HG03066 (cell line): ENCODE measurements around the gene GAS2L1.
"Not testable (repeated sequence)": the region's sequence is repeated elsewhere in the genome, so short reads cannot be mapped to it uniquely, and the experiment has no call there.

Experiments
- ATAC-seq: cut with Tn5 transposase; IDR thresholded peaks from one replicate; pipeline ENCODE4 v1.9.1; 2021; ENCODE audit warnings: low read depth; ENCODE audit not compliant: unreplicated experiment

The GAS2L1 gene

GRCh38 chr22:29340566-29340965 lies 34.1 kb downstream of the GAS2L1 start:
- ATAC-seq = no peak

DNA sequence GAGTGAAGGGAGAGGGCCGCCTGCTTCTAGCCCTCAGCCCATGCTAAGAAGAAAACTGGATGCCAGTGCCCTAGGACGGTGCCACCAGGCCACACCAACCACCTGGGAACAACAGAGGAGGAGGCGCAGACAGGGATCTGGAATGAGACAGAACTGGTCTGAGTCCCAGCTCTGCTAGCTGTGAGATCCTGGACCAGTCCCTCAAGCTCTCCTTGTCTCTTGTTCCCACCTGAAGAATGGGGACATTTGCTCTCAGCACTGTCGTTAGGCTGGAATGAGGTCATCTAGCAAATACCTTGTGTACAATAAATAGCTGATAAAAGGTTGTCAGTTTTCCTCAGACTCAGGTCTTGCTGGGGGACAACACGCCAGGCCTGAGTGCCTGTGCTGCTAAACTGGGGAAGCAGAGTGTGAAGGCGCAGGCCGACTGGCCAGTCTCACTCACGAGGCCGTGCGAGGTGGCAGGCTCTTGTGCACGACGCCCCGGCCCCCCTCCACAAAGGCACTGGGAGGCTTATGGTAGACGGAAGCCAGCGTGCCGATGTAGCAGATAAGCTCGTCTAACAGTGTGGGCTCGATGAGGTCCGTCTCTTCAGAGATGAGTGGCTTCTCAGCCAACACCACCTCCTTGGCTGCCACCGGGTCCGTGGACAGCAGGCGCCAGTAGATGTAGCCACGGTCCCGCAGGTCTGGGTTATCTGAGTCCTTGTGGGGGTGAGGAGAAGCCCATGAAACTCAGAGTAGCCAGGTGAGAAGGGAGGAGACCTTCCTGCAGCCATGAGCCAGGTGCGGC lies 34.8 kb downstream of the GAS2L1 start:
- no peak for ATAC-seq

- ATAC-seq = no peak
These were observed 35.3 kb downstream of the GAS2L1 start for GRCh38 chr22:29341849-29342127.

DNA sequence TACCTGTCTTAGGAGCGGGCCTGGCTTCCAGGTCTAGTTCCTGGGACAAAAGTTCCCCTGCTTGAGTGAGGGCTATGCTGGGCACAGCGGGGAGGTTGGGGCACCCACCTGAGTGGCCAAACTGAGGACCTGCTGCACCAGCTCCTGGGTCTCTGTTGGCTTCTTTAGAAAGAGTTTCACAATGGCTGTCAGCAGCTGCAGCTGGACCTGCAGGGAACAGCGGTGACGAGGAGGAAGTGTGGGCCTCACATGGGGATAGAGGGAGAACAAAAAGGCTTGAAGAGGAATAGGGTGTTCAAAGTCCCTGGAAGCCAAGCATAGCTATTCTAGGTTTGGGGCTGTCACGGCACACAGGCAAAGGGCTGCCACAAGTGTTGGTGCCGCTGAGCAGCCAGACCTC lies 35.7 kb downstream of the GAS2L1 start:
- ATAC-seq = no peak

DNA sequence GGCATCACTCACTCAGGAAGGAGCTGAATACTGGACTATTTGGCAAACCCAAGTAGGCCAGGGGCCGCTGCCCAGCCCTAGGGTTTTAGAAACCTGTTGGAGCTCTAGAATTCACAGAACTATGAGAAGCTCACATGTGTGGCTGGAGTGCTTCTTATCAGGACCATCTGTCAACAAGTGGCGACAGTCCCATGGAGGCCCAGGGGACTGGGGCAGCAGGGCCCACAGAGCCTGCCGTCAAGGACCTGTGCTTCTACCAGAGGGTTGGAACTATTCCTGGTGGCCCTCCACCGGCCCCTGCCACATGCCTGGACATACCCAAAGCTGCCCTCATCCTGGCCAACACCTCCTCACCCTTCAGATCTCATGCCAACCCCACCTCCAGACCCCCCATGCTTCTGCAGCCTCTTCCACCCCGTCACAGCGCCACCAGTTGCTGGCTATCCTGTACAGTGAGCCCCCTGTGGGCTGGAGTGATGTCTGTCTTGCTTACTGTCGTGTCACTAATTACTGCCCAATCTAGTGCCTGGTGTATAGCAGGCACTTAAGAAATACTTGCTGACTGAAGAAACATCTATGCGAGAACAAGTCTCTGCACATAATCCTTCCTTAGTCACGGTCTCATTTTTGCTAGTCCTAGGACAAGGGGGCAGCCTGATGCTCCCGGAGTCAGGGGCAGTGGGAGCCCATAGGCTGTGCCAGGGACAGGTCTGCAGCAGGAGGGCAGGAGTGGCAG lies 36.3 kb downstream of the GAS2L1 start:
- no peak for ATAC-seq

GRCh38 chr22:29343313-29343805 lies 36.9 kb downstream of the GAS2L1 start:
- ATAC-seq = no peak

- no peak for ATAC-seq
These were observed 37.7 kb downstream of the GAS2L1 start for GRCh38 chr22:29344137-29344536.

- ATAC-seq = not testable (repeated sequence)
These were observed 38.4 kb downstream of the GAS2L1 start for GRCh38 chr22:29344889-29345288.

DNA sequence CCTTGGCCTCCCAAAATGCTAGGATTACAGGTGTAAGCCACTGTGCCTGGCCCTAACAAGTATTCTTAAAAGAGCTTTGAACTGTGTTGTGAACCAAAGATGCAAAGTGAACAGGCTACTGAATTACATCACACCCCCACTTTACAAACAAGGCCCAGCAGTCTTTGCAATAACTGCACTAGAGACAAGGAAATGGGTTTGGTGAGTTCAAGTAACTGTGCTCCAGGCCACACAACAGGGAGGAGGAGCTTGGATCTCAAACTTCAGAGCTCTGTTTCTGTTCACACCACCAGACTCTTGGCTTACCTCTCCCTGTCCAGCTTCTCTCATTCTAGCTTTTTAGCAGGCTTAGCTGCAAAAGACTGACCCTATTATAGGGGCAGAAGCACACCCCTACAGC lies 39.5 kb downstream of the GAS2L1 start:
- ATAC-seq = no peak

GRCh38 chr22:29346659-29347058 lies 40.2 kb downstream of the GAS2L1 start:
- ATAC-seq = no peak

- ATAC-seq = no peak
These were observed 41.6 kb downstream of the GAS2L1 start for GRCh38 chr22:29348041-29348440.

DNA sequence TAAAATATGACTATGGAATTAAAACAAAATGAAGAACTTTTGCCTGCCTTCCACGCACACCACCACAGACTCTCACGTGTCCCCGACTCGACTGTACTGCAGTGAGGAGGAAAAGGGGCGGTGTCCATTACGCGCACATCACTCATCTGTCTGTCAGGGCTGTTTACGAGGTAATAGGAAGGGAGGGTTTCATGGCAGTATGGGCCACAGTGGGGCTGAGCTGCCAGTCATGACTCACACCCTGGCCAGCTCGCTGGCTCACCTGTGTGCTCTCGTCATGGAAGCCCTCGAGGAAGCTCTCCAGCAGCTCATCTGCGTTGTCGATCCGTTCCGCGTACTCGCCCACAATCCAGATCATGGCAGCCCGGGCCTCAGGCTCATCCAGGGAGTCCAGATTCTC lies 42.5 kb downstream of the GAS2L1 start:
- ATAC-seq = no peak

- ATAC-seq = no peak
These were observed 44.6 kb downstream of the GAS2L1 start for GRCh38 chr22:29351042-29351441.

DNA sequence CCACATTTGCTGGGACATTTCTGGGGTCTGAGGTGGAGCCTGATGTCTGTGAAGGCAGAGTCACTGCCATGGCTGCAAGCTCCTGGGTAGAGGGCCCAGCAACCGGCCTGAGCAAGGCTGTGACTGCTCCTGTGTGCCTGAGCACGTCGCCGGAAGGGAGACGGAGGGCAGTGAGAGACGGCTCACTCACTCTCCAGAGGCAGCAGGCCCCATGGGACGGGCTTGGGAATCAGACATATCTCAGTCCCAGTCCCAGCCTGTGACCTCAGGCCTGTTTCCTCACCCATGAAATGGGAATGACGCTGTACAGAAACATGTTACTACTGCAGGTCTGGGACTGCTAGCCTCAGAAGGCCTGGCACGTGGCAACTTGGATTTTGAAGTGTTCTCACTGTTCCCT lies 45.4 kb downstream of the GAS2L1 start:
- ATAC-seq = no peak

DNA sequence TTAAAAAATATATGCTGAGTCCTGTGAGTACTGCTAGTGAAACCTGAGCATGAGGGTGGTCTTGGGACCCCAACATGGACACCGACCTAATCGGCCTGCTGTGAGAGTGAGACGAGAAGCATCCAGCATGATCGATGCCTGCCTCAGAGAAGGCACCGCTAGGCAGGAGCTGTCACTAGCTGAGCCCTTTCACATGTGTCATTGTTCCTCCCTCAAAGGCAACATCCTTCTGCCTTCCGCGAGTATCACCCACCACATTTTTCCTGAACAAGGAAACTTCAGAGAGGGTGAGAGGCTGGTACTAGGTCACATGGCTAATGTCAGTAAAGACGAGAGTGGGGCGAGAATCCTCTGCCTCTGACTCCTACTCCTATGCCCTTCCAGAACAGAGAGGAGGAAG lies 46.3 kb downstream of the GAS2L1 start:
- ATAC-seq = no peak

GRCh38 chr22:29353286-29353685 lies 46.8 kb downstream of the GAS2L1 start:
- no peak for ATAC-seq

- ATAC-seq = no peak
These were observed 47.4 kb downstream of the GAS2L1 start for GRCh38 chr22:29353860-29354259.

DNA sequence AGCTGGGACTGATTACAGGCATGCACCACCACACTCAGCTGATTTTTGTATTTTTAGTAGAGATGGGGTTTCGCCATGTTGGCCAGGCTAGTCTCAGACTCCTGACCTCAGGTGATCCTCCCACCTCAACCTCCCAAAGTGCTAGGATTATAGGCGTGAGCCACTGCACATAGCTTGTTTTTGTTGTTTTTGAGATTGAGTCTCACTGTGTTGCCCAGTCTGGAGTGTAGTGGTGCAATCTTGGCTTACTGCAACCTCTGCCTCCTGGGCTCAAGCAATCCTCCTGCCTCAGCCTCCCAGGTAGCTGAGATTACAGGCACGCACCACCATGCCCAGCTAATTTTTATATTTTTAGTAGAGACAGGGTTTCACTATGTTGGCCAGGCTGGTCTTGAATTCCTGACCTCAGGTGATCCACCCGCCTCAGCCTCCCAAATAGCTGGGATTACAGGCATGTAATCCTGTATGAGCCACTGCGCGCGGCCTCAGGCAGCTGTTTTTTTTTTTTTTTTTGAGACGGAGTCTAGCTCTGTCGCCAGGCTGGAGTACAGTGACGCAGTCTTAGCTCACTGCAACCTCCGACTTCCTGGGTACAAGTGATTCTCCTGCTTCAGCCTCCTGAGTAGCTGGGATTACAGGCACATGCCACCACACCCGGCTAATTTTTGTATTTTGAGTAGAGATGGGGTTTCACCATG lies 50.9 kb downstream of the GAS2L1 start:
- ATAC-seq = not testable (repeated sequence)

GRCh38 chr22:29359469-29359868 lies 53.0 kb downstream of the GAS2L1 start:
- ATAC-seq = no peak
